Trophoblast cell (in vitro differentiated cells and primary cell): ENCODE data around the gene FRMD4A.

Experiments used
- DNase-seq, 2 donors: peaks; one replicate each; pipeline ENCODE4 v3.0.0-alpha.2; 2016
- H2AFZ ChIP-seq: 2 replicates; pipeline ENCODE4 v1.6.1; 2013; ENCODE audit warnings: low read length, moderate library complexity, mild to moderate bottlenecking; ENCODE audit not compliant: insufficient read depth, poor library complexity
- H2AK5ac ChIP-seq: 2 replicates; pipeline ENCODE4 v1.6.1; 2013; ENCODE audit warnings: mild to moderate bottlenecking, low read length
- H2BK120ac ChIP-seq: 2 replicates; pipeline ENCODE4 v1.6.1; 2013; ENCODE audit warnings: low read length, mild to moderate bottlenecking, moderate library complexity; ENCODE audit not compliant: insufficient read depth, poor library complexity
- H2BK12ac ChIP-seq: 2 replicates; pipeline ENCODE4 v1.6.1; 2013; ENCODE audit warnings: mild to moderate bottlenecking, low read length, moderate library complexity
- H2BK5ac ChIP-seq: 2 replicates; pipeline ENCODE4 v1.6.1; 2013; ENCODE audit warnings: low read length, low read depth, moderate library complexity, mild to moderate bottlenecking; ENCODE audit not compliant: poor library complexity
- H3K14ac ChIP-seq: 2 replicates; pipeline ENCODE4 v1.6.1; 2013; ENCODE audit warnings: mild to moderate bottlenecking, low read length
- H3K18ac ChIP-seq: 2 replicates; pipeline ENCODE4 v1.6.1; 2013; ENCODE audit warnings: mild to moderate bottlenecking, low read length
- H3K23ac ChIP-seq: 2 replicates; pipeline ENCODE4 v1.6.1; 2013; ENCODE audit warnings: low read length
- H3K27ac ChIP-seq: 2 replicates; pipeline ENCODE4 v1.5.1; 2013; ENCODE audit warnings: low read depth, mild to moderate bottlenecking, inconsistent platforms, low read length, moderate library complexity
- H3K27me3 ChIP-seq: 2 replicates; pipeline ENCODE4 v1.6.1; 2013; ENCODE audit warnings: inconsistent platforms, mild to moderate bottlenecking, low read length, moderate library complexity; ENCODE audit not compliant: insufficient read depth
- H3K36me3 ChIP-seq, 2 experiments: 1 replicate in 1 of 2; 2 replicates in 1 of 2; pipeline ENCODE4 v1.6.1; 2013; ENCODE audit warnings: low read length in 2 of 2, mild to moderate bottlenecking in 2 of 2, moderate library complexity in 1 of 2; ENCODE audit not compliant: insufficient read depth in 2 of 2, control insufficient read depth in 1 of 2
- H3K4ac ChIP-seq: 2 replicates; pipeline ENCODE4 v1.6.1; 2013; ENCODE audit warnings: low read depth, mild to moderate bottlenecking, low read length, moderate library complexity
- H3K4me1 ChIP-seq, 2 experiments: 1 replicate in 1 of 2; 2 replicates in 1 of 2; pipeline ENCODE4 v1.6.1; 2013; ENCODE audit warnings: low read length in 2 of 2, mild to moderate bottlenecking in 2 of 2, moderate library complexity in 1 of 2; ENCODE audit not compliant: insufficient read depth in 2 of 2, control insufficient read depth in 1 of 2
- H3K4me2 ChIP-seq: 2 replicates; pipeline ENCODE4 v1.6.1; 2013; ENCODE audit warnings: inconsistent platforms, mild to moderate bottlenecking, low read length, moderate library complexity
- H3K4me3 ChIP-seq: 2 replicates; pipeline ENCODE4 v1.5.1; 2013; ENCODE audit warnings: mild to moderate bottlenecking, low read depth, low read length, inconsistent platforms
- H3K79me1 ChIP-seq: one replicate; pipeline ENCODE4 v1.6.1; 2013; ENCODE audit warnings: low read length
- H3K79me2 ChIP-seq: 2 replicates; pipeline ENCODE4 v1.6.1; 2013; ENCODE audit warnings: low read length, mild to moderate bottlenecking; ENCODE audit not compliant: control insufficient read depth, insufficient read depth, poor library complexity
- H3K9ac ChIP-seq: 2 replicates; pipeline ENCODE4 v1.6.1; 2013; ENCODE audit warnings: mild to moderate bottlenecking, low read length
- H3K9me3 ChIP-seq: 2 replicates; pipeline ENCODE4 v1.6.1; 2013; ENCODE audit warnings: low read depth, mild to moderate bottlenecking, control low read depth, inconsistent platforms, low read length; ENCODE audit not compliant: insufficient read depth
- H4K12ac ChIP-seq: 2 replicates; pipeline ENCODE4 v1.6.1; 2013; ENCODE audit warnings: low read depth, mild to moderate bottlenecking, low read length, moderate library complexity
- H4K8ac ChIP-seq: 2 replicates; pipeline ENCODE4 v1.6.1; 2013; ENCODE audit warnings: low read depth, mild to moderate bottlenecking, low read length, moderate library complexity
- H4K91ac ChIP-seq: one replicate; pipeline ENCODE4 v1.6.1; 2013; ENCODE audit warnings: low read depth, mild to moderate bottlenecking, low read length, moderate library complexity
- WGBS: extraction: QIAGEN DNeasy Blood & Tissue Kit; methylation state at CpG from one replicate; pipeline ENCODE4 v1.1.7; 2013; ENCODE audit warnings: missing lambda C conversion rate; ENCODE audit not compliant: insufficient read length, insufficient coverage; ENCODE audit errors: extremely low coverage; 5-methylcytosine and 5-hydroxymethylcytosine counted together

FRMD4A gene

GRCh38 chr10:13959443-13960359 lies 371.0 kb downstream of the FRMD4A start:
- H3K23ac ChIP-seq = no peak overlapping the region
- H3K14ac ChIP-seq = no peak overlapping the region
- H3K4ac ChIP-seq = no peak overlapping the region
- H2BK120ac ChIP-seq = no peak overlapping the region
- H3K4me2 ChIP-seq = no peak overlapping the region
- peaks cover 2% of the 10 kb centered on the region for H3K79me1 ChIP-seq
- no peak overlapping the region for H2BK5ac ChIP-seq
- H2AK5ac ChIP-seq = no peak overlapping the region
- H4K91ac ChIP-seq = no peak overlapping the region
- H3K27ac ChIP-seq = no peak overlapping the region
- WGBS = no CpG with 5 or more reads among the region's 18 CpGs
- H3K79me2 ChIP-seq = no peaks in the 10 kb centered on the region
- H4K12ac ChIP-seq = no peak overlapping the region
- DNase-seq = no peak
- no peak overlapping the region for H3K4me3 ChIP-seq
- no peak overlapping the region for H2BK12ac ChIP-seq
- peaks cover 2% of the 10 kb centered on the region for H3K9me3 ChIP-seq
- no peak overlapping the region for H3K18ac ChIP-seq
- no peak overlapping the region for H3K9ac ChIP-seq
- H3K27me3 ChIP-seq = no peaks in the 10 kb centered on the region
- no peaks in the 10 kb centered on the region for H3K36me3 ChIP-seq
- H3K4me1 ChIP-seq = peaks cover 2 to 11% of the 10 kb centered on the region in 2 experiments
- no peak overlapping the region for H4K8ac ChIP-seq
- H2AFZ ChIP-seq = no peak overlapping the region

- H3K9ac ChIP-seq = no peak overlapping the region
- no peaks in the 10 kb centered on the region for H3K36me3 ChIP-seq
- peaks cover 4% of the 10 kb centered on the region for H3K9me3 ChIP-seq
- no peak overlapping the region for H3K14ac ChIP-seq
- H4K8ac ChIP-seq = no peak overlapping the region
- no peak overlapping the region for H2BK5ac ChIP-seq
- no peak overlapping the region for H3K18ac ChIP-seq
- H3K4me3 ChIP-seq = no peak overlapping the region
- no peak overlapping the region for H3K4me2 ChIP-seq
- H3K27ac ChIP-seq = no peak overlapping the region
- H3K79me1 ChIP-seq = peaks cover 2% of the 10 kb centered on the region
- no peak overlapping the region for H4K91ac ChIP-seq
- no peaks in the 10 kb centered on the region for H3K27me3 ChIP-seq
- H2AK5ac ChIP-seq = no peak overlapping the region
- no peak overlapping the region for H2BK12ac ChIP-seq
- H2BK120ac ChIP-seq = no peak overlapping the region
- no peak overlapping the region for H4K12ac ChIP-seq
- WGBS = no CpG with 5 or more reads among the region's 9 CpGs
- peak in 1 of 2 donors; percentile 71 for DNase-seq
- H3K23ac ChIP-seq = no peak overlapping the region
- H3K4me1 ChIP-seq = peaks cover 2 to 11% of the 10 kb centered on the region in 2 experiments
- H3K4ac ChIP-seq = no peak overlapping the region
- no peaks in the 10 kb centered on the region for H3K79me2 ChIP-seq
- no peak overlapping the region for H2AFZ ChIP-seq
These were observed 372.9 kb downstream of the FRMD4A start for GRCh38 chr10:13957856-13958255.

DNA sequence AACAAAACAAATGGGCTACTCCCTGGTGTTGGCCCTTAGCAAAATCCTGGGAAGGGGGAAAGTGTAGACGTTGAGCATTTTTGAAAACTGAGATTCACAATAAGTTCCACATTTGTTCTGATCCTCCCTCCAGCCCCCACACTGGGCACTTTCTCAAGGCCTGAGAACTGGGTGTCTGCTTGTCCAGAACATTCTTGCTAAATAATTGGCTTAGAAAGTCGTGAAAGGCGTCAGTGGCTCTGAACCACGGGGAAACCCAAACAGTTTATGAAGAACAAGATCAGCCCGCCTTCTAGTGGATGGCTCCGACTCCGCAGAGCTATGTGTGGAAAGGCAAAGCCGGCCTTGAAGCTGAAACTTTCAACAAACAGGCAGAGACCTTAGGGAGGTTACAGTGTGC lies 373.9 kb downstream of the FRMD4A start:
- Histone ChIP-seq H2AK5ac (no peak overlapping the region), H3K9ac (no peak overlapping the region), H3K4me3 (no peak overlapping the region), H4K91ac (no peak overlapping the region), H3K36me3 (no peaks in the 10 kb centered on the region), H2AFZ (no peak overlapping the region), H3K27me3 (no peaks in the 10 kb centered on the region), H3K4ac (no peak overlapping the region), H2BK5ac (no peak overlapping the region), H2BK120ac (no peak overlapping the region), H4K8ac (no peak overlapping the region), H3K4me1 (peaks cover 2 to 11% of the 10 kb centered on the region in 2 experiments), H3K4me2 (no peak overlapping the region), H3K27ac (no peak overlapping the region), H3K23ac (no peak overlapping the region), H3K9me3 (peaks cover 4% of the 10 kb centered on the region), H3K79me1 (peaks cover 2% of the 10 kb centered on the region), H2BK12ac (no peak overlapping the region), H4K12ac (no peak overlapping the region), H3K79me2 (no peaks in the 10 kb centered on the region), H3K14ac (no peak overlapping the region), H3K18ac (no peak overlapping the region)
- no CpG with 5 or more reads among the region's 8 CpGs for WGBS
- peak in 1 of 2 donors; percentile 51 for DNase-seq

GRCh38 chr10:13955409-13956068 lies 375.2 kb downstream of the FRMD4A start:
- H3K9me3 ChIP-seq = peaks cover 4% of the 10 kb centered on the region
- no peaks in the 10 kb centered on the region for H3K27me3 ChIP-seq
- no peak overlapping the region for H4K8ac ChIP-seq
- H3K4me1 ChIP-seq = peaks cover 0 to 5% of the 10 kb centered on the region in 2 experiments
- H3K36me3 ChIP-seq = no peaks in the 10 kb centered on the region
- H3K23ac ChIP-seq = no peak overlapping the region
- no peak overlapping the region for H3K14ac ChIP-seq
- DNase-seq = no peak
- no peak overlapping the region for H2BK5ac ChIP-seq
- no peak overlapping the region for H4K12ac ChIP-seq
- H3K79me1 ChIP-seq = peaks cover under 1% of the 10 kb centered on the region
- no peak overlapping the region for H2AFZ ChIP-seq
- H3K4me2 ChIP-seq = no peak overlapping the region
- no peak overlapping the region for H2AK5ac ChIP-seq
- no peak overlapping the region for H3K9ac ChIP-seq
- no peak overlapping the region for H2BK12ac ChIP-seq
- H3K4me3 ChIP-seq = no peak overlapping the region
- WGBS = no CpG with 5 or more reads among the region's 7 CpGs
- no peak overlapping the region for H3K18ac ChIP-seq
- H4K91ac ChIP-seq = no peak overlapping the region
- no peak overlapping the region for H2BK120ac ChIP-seq
- H3K27ac ChIP-seq = no peak overlapping the region
- H3K4ac ChIP-seq = no peak overlapping the region
- no peaks in the 10 kb centered on the region for H3K79me2 ChIP-seq
